Right lobe of liver (tissue), 4 donors: Measurements from ENCODE around the gene HSD17B12.

Experiments used
- POLR2A ChIP-seq: fragments of 450-650 bp; IDR thresholded peaks from one replicate; pipeline ENCODE4 v1.6.1; 2017; ENCODE audit warnings: antibody characterized with exemption, mild to moderate bottlenecking
- TF ChIP-seq, protein P1 (sequence below), 4 donors: fragments of 200-600 bp in 3 of 4; fragments of 450-650 bp in 1 of 4; IDR thresholded peaks; one replicate each; pipeline versions ENCODE4 v1.5.1 to v1.8.0; 2016 to 2022; ENCODE audit warnings: antibody characterized with exemption in 4 of 4, mild to moderate bottlenecking in 2 of 4
- donor health status: DM: no; HTN: no; CAD: no.
- donor health status: DM: no; HTN: no; CAD: no.
- donor health status: DM: no; HTN: yes; CAD: no.

DNA sequence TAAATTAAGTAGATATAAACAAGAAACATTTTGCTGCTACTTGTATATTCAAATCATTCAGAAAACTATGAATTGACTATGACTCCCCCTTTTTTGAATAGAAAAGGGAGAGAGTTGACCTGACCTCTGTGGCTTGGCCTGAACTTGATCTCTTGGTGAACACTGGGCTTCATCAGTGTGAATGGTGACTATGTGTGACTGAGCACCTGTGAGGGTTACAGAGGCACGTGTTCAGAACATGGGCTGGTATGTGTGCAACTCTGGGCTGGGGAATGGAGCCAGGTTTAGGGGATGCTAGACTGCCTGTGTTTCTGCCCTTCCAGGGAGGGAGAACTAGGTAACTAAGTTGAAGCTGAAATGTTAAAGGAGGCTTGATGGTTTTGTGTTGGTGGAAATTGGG is 29.2 kb downstream of the HSD17B12 start:
- TF ChIP-seq, protein P1, sequence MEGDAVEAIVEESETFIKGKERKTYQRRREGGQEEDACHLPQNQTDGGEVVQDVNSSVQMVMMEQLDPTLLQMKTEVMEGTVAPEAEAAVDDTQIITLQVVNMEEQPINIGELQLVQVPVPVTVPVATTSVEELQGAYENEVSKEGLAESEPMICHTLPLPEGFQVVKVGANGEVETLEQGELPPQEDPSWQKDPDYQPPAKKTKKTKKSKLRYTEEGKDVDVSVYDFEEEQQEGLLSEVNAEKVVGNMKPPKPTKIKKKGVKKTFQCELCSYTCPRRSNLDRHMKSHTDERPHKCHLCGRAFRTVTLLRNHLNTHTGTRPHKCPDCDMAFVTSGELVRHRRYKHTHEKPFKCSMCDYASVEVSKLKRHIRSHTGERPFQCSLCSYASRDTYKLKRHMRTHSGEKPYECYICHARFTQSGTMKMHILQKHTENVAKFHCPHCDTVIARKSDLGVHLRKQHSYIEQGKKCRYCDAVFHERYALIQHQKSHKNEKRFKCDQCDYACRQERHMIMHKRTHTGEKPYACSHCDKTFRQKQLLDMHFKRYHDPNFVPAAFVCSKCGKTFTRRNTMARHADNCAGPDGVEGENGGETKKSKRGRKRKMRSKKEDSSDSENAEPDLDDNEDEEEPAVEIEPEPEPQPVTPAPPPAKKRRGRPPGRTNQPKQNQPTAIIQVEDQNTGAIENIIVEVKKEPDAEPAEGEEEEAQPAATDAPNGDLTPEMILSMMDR (IDR thresholded peaks at IDR 0.05) = no peak
- TF ChIP-seq POLR2A = no peak
